Measurements from ENCODE around the gene ACKR3.
A peak's percentile ranks its signal among the peaks of the same experiment; 100 is the strongest.

ACKR3 gene

GRCh38 chr2:236600158-236600557 lies 30.5 kb downstream of the ACKR3 start:
- H3K4me1 ChIP-seq (ENCODE audit: control extremely low read depth in 1 of 4, control insufficient read depth in 4 of 4, insufficient read depth in 4 of 4, low read length in 3 of 4) = peaks cover 0 to 3% (median 0%) of the 10 kb centered on the region in 4 experiments
- no peaks in the 10 kb centered on the region for H3K36me3 ChIP-seq (ENCODE audit: control insufficient read depth in 4 of 4, insufficient read depth in 4 of 4, low read length in 3 of 4)
- H3K9me3 ChIP-seq (ENCODE audit: control extremely low read depth in 1 of 5, control insufficient read depth in 4 of 5, insufficient read depth in 2 of 5, low read depth in 1 of 5, low read length in 4 of 5) = no peaks in the 10 kb centered on the region
- ChIA-PET CTCF (interaction anchor here (0.8 to 1.5 kb wide), 2 partner anchors 427 to 821 kb away, joined by 3 read pairs; no protein-coding TSS in a partner anchor), POLR2A (no interaction called here)
- peaks cover 0 to 10% (median 4%) of the 10 kb centered on the region in 5 experiments for H3K27me3 ChIP-seq (replicated peaks in 2 of 5; ENCODE audit: control insufficient read depth in 4 of 5, insufficient read depth in 5 of 5, low read length in 4 of 5)
- no peak overlapping the region for H3K4me3 ChIP-seq (ENCODE audit: control insufficient read depth in 1 of 7, extremely low read depth in 1 of 7, insufficient read depth in 4 of 7, low read depth in 2 of 7, low read length in 6 of 7)
- no peak overlapping the region for H3K27ac ChIP-seq (ENCODE audit: insufficient read depth in 1 of 2, low read depth in 1 of 2, low read length in 2 of 2, poor library complexity in 1 of 2, severe bottlenecking in 2 of 2)
- DNase-seq = no peak
- WGBS (ENCODE audit: insufficient coverage) = 100% methylated on average over 4 of the region's 7 CpGs

DNA sequence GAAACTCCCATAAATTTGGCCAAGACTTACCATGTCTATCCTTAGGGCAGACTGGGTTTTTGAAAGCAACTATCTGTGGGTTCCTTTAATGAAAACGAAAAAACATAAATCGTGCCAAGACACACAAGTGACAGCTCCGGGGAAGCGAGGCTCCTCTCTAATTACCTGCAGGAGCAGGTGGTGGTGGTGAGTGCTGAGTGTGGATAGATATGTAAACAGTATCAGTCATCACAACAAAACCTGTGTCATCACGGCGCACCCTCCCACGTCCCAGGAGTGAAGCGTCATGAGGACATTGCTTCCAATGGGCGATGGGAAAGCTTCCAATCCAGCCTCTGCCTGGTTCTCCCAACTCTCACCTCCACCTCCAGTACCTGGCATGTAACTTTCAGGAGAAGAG lies 31.3 kb downstream of the ACKR3 start:
- Histone ChIP-seq H3K36me3 (ENCODE audit: control insufficient read depth in 4 of 4, insufficient read depth in 4 of 4, low read length in 3 of 4) (no peaks in the 10 kb centered on the region), H3K4me3 (ENCODE audit: control insufficient read depth in 1 of 7, extremely low read depth in 1 of 7, insufficient read depth in 4 of 7, low read depth in 2 of 7, low read length in 6 of 7) (no peak overlapping the region), H3K4me1 (ENCODE audit: control extremely low read depth in 1 of 4, control insufficient read depth in 4 of 4, insufficient read depth in 4 of 4, low read length in 3 of 4) (peaks cover 0 to 4% (median 0%) of the 10 kb centered on the region in 4 experiments), H3K27ac (ENCODE audit: insufficient read depth in 1 of 2, low read depth in 1 of 2, low read length in 2 of 2, poor library complexity in 1 of 2, severe bottlenecking in 2 of 2) (no peak overlapping the region), H3K27me3 (replicated peaks in 2 of 5; ENCODE audit: control insufficient read depth in 4 of 5, insufficient read depth in 5 of 5, low read length in 4 of 5) (peaks cover 0 to 12% (median 8%) of the 10 kb centered on the region in 5 experiments), H3K9me3 (ENCODE audit: control extremely low read depth in 1 of 5, control insufficient read depth in 4 of 5, insufficient read depth in 2 of 5, low read depth in 1 of 5, low read length in 4 of 5) (no peaks in the 10 kb centered on the region)
- CTCF ChIA-PET = interaction anchor here (0.8 to 1.5 kb wide), 4 partner anchors 31 to 822 kb away, joined by 3 to 4 read pairs (median 3); partner anchors contain the start of gene ACKR3
- 100% methylated on average over 5 of the region's 9 CpGs for WGBS (ENCODE audit: insufficient coverage)
- POLR2A ChIA-PET = interaction anchor here (0.6 kb wide), 1 partner anchor 1028 kb away, joined by 3 read pairs; no protein-coding TSS in a partner anchor
- DNase-seq = no peak

- 94% methylated on average over 10 of the region's 13 CpGs for WGBS (ENCODE audit: insufficient coverage)
- H3K27me3 ChIP-seq (replicated peaks in 2 of 5; ENCODE audit: control insufficient read depth in 4 of 5, insufficient read depth in 5 of 5, low read length in 4 of 5) = peaks cover 0 to 15% (median 9%) of the 10 kb centered on the region in 5 experiments
- ChIA-PET POLR2A (interaction anchor here (0.6 to 0.7 kb wide), 3 partner anchors 12 to 1029 kb away, joined by 3 to 4 read pairs (median 3); no protein-coding TSS in a partner anchor), CTCF (interaction anchor here (0.8 to 1.5 kb wide), 4 partner anchors 32 to 822 kb away, joined by 3 to 4 read pairs (median 3); partner anchors contain the start of gene ACKR3)
- no peaks in the 10 kb centered on the region for H3K36me3 ChIP-seq (ENCODE audit: control insufficient read depth in 4 of 4, insufficient read depth in 4 of 4, low read length in 3 of 4)
- H3K4me1 ChIP-seq (ENCODE audit: control extremely low read depth in 1 of 4, control insufficient read depth in 4 of 4, insufficient read depth in 4 of 4, low read length in 3 of 4) = peaks cover 0 to 4% (median 0%) of the 10 kb centered on the region in 4 experiments
- H3K4me3 ChIP-seq (ENCODE audit: control insufficient read depth in 1 of 7, extremely low read depth in 1 of 7, insufficient read depth in 4 of 7, low read depth in 2 of 7, low read length in 6 of 7) = no peak overlapping the region
- no peak for DNase-seq
- no peaks in the 10 kb centered on the region for H3K9me3 ChIP-seq (ENCODE audit: control extremely low read depth in 1 of 5, control insufficient read depth in 4 of 5, insufficient read depth in 2 of 5, low read depth in 1 of 5, low read length in 4 of 5)
- no peak overlapping the region for H3K27ac ChIP-seq (ENCODE audit: insufficient read depth in 1 of 2, low read depth in 1 of 2, low read length in 2 of 2, poor library complexity in 1 of 2, severe bottlenecking in 2 of 2)
Measured at GRCh38 chr2:236601316-236602202, 31.9 kb downstream of the ACKR3 start.

DNA sequence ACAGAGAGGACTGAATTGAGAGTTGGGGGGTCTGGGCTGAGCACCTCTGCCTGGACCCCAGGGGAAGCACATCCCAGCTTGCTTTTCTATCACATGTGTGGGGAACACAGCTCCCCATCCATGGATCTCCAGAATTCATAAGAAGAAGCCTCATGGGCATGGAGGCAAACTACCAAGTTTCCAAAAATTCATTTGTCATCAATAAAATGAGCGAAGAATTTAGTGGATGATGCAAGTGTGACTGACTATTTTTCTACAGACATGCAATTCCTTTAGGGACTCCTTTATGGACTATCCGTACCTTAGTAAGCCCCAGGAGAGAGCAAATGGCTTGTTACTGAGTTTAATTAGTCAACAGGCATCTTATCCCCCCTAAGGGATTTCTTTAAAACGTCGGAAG lies 33.1 kb downstream of the ACKR3 start:
- Histone ChIP-seq H3K36me3 (ENCODE audit: control insufficient read depth in 4 of 4, insufficient read depth in 4 of 4, low read length in 3 of 4) (no peaks in the 10 kb centered on the region), H3K9me3 (ENCODE audit: control extremely low read depth in 1 of 5, control insufficient read depth in 4 of 5, insufficient read depth in 2 of 5, low read depth in 1 of 5, low read length in 4 of 5) (no peaks in the 10 kb centered on the region), H3K4me1 (ENCODE audit: control extremely low read depth in 1 of 4, control insufficient read depth in 4 of 4, insufficient read depth in 4 of 4, low read length in 3 of 4) (peaks cover 0 to 11% (median 2%) of the 10 kb centered on the region in 4 experiments), H3K4me3 (ENCODE audit: control insufficient read depth in 1 of 7, extremely low read depth in 1 of 7, insufficient read depth in 4 of 7, low read depth in 2 of 7, low read length in 6 of 7) (no peak overlapping the region), H3K27ac (ENCODE audit: insufficient read depth in 1 of 2, low read depth in 1 of 2, low read length in 2 of 2, poor library complexity in 1 of 2, severe bottlenecking in 2 of 2) (no peak overlapping the region), H3K27me3 (replicated peaks in 2 of 5; ENCODE audit: control insufficient read depth in 4 of 5, insufficient read depth in 5 of 5, low read length in 4 of 5) (peaks cover 0 to 20% (median 9%) of the 10 kb centered on the region in 5 experiments)
- no peak for DNase-seq
- ChIA-PET CTCF (interaction anchor here (1.6 kb wide), 1 partner anchor 9 kb away, joined by 5 read pairs; no protein-coding TSS in a partner anchor), POLR2A (no interaction called here)
- WGBS (ENCODE audit: insufficient coverage) = 93% methylated on average over 3 of the region's 4 CpGs

- Histone ChIP-seq H3K27ac (ENCODE audit: insufficient read depth in 1 of 2, low read depth in 1 of 2, low read length in 2 of 2, poor library complexity in 1 of 2, severe bottlenecking in 2 of 2) (no peak overlapping the region), H3K9me3 (ENCODE audit: control extremely low read depth in 1 of 5, control insufficient read depth in 4 of 5, insufficient read depth in 2 of 5, low read depth in 1 of 5, low read length in 4 of 5) (no peaks in the 10 kb centered on the region), H3K4me1 (ENCODE audit: control extremely low read depth in 1 of 4, control insufficient read depth in 4 of 4, insufficient read depth in 4 of 4, low read length in 3 of 4) (peaks cover 0 to 11% (median 2%) of the 10 kb centered on the region in 4 experiments), H3K36me3 (ENCODE audit: control insufficient read depth in 4 of 4, insufficient read depth in 4 of 4, low read length in 3 of 4) (no peaks in the 10 kb centered on the region), H3K27me3 (replicated peaks in 2 of 5; ENCODE audit: control insufficient read depth in 4 of 5, insufficient read depth in 5 of 5, low read length in 4 of 5) (peaks cover 0 to 20% (median 9%) of the 10 kb centered on the region in 5 experiments), H3K4me3 (ENCODE audit: control insufficient read depth in 1 of 7, extremely low read depth in 1 of 7, insufficient read depth in 4 of 7, low read depth in 2 of 7, low read length in 6 of 7) (no peak overlapping the region)
- no peak for DNase-seq
- CTCF ChIA-PET = interaction anchor here (1.6 kb wide), 1 partner anchor 8 kb away, joined by 5 read pairs; no protein-coding TSS in a partner anchor
- WGBS (ENCODE audit: insufficient coverage) = 93% methylated on average over 13 of the region's 15 CpGs
- POLR2A ChIA-PET = no interaction called here
Measured at GRCh38 chr2:236603361-236604015, 33.9 kb downstream of the ACKR3 start.

GRCh38 chr2:236604575-236605344 lies 35.1 kb downstream of the ACKR3 start:
- no peak overlapping the region for H3K27ac ChIP-seq (ENCODE audit: insufficient read depth in 1 of 2, low read depth in 1 of 2, low read length in 2 of 2, poor library complexity in 1 of 2, severe bottlenecking in 2 of 2)
- H3K4me1 ChIP-seq (ENCODE audit: control extremely low read depth in 1 of 4, control insufficient read depth in 4 of 4, insufficient read depth in 4 of 4, low read length in 3 of 4) = peaks cover 0 to 11% (median 2%) of the 10 kb centered on the region in 4 experiments
- H3K27me3 ChIP-seq (replicated peaks in 2 of 5; ENCODE audit: control insufficient read depth in 4 of 5, insufficient read depth in 5 of 5, low read length in 4 of 5) = peaks cover 0 to 20% (median 8%) of the 10 kb centered on the region in 5 experiments
- POLR2A ChIA-PET = no interaction called here
- 32% methylated on average over 19 of the region's 20 CpGs for WGBS (ENCODE audit: insufficient coverage)
- peak overlapping the region in 3 of 7 experiments; percentile 20 to 70 (median 37) for H3K4me3 ChIP-seq (ENCODE audit: control insufficient read depth in 1 of 7, extremely low read depth in 1 of 7, insufficient read depth in 4 of 7, low read depth in 2 of 7, low read length in 6 of 7)
- DNase-seq = peak; percentile 30 to 78 (median 76)
- CTCF ChIA-PET = interaction anchor here (0.9 to 1.0 kb wide), 2 partner anchors 23 to 35 kb away, joined by 3 to 4 read pairs; partner anchors contain the start of gene ACKR3
- no peaks in the 10 kb centered on the region for H3K36me3 ChIP-seq (ENCODE audit: control insufficient read depth in 4 of 4, insufficient read depth in 4 of 4, low read length in 3 of 4)
- H3K9me3 ChIP-seq (ENCODE audit: control extremely low read depth in 1 of 5, control insufficient read depth in 4 of 5, insufficient read depth in 2 of 5, low read depth in 1 of 5, low read length in 4 of 5) = no peaks in the 10 kb centered on the region

All from common myeloid progenitor, CD34-positive (primary cell).